GM23248 (cell line): Measurements from ENCODE around the gene SPATA46.

Experiments
- EZH2 ChIP-seq: fragments of 200-600 bp; sonication (generic); IDR thresholded peaks from 2 replicates; pipeline ENCODE4 v1.6.1; 2018; ENCODE audit warnings: antibody characterized with exemption, mild to moderate bottlenecking; ENCODE audit not compliant: insufficient read depth, poor library complexity, severe bottlenecking
- EZH2phosphoT487 ChIP-seq: fragments of 200-600 bp; sonication (generic); IDR thresholded peaks from 2 replicates; pipeline ENCODE4 v1.6.1; 2018; ENCODE audit warnings: antibody characterized with exemption, moderate library complexity, mild to moderate bottlenecking, low read depth; ENCODE audit not compliant: insufficient read depth

DNA sequence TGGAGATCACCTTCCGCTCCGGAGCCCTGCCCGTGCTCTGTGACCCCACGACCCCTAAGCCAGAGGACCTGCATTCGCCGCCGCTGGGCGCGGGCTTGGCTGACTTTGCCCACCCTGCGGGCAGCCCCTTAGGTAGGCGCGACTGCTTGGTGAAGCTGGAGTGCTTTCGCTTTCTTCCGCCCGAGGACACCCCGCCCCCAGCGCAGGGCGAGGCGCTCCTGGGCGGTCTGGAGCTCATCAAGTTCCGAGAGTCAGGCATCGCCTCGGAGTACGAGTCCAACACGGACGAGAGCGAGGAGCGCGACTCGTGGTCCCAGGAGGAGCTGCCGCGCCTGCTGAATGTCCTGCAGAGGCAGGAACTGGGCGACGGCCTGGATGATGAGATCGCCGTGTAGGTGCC, 9.6 kb downstream of the SPATA46 start:
- no peak for TF ChIP-seq EZH2
- no peak for TF ChIP-seq EZH2phosphoT487
